DOHH2 (cell line): ENCODE data around the gene LRRC56.

Experiments used
- CTCF ChIP-seq: fragments of 200-600 bp; sonication (generic); IDR thresholded peaks from one replicate; pipeline ENCODE4 v1.5.1; 2014; ENCODE audit warnings: antibody characterized with exemption, mild to moderate bottlenecking, low read depth, low read length; ENCODE audit not compliant: poor library complexity, severe bottlenecking
- EZH2phosphoT487 ChIP-seq: fragments of 200-600 bp; sonication (generic); IDR thresholded peaks from 2 replicates; pipeline ENCODE4 v1.6.1; 2017; ENCODE audit warnings: borderline replicate concordance, mild to moderate bottlenecking, antibody characterized with exemption, low read length, moderate library complexity, mixed read lengths

- no peak for TF ChIP-seq CTCF
- no peak for TF ChIP-seq EZH2phosphoT487
These were observed 35.5 kb upstream of the LRRC56 start for GRCh38 chr11:501683-502287.
